Endometrial microvascular endothelial cells (primary cell): ENCODE data around the gene EME1. TPM values are rescaled to one million over a fixed set of nuclear protein-coding genes. Genes with fewer than 3 reads are reported as not detected.
"Not testable (repeated sequence)": the region's sequence is repeated elsewhere in the genome, so short reads cannot be mapped to it uniquely, and the experiment has no call there.

Experiments
- in situ Hi-C: cut with HindIII; loops from 2 replicates; pipeline ENCODE4 v1.10.0; 2017; ENCODE audit warnings: low sequenced_read_pairs, low pct_unique_long_range_greater_than_20kb; ENCODE audit errors: inconsistent ontology term
- total RNA-seq: library from RNA; depleted of rRNA; stranded (reverse); fragments of >200 nt; gene quantifications from one replicate; pipeline ENCODE4 v1.2.3, GENCODE V29; 2015; ENCODE audit errors: inconsistent ontology term

Gene EME1
- total RNA-seq, 1 donor from 2014 or later, result 3.1 TPM

DNA sequence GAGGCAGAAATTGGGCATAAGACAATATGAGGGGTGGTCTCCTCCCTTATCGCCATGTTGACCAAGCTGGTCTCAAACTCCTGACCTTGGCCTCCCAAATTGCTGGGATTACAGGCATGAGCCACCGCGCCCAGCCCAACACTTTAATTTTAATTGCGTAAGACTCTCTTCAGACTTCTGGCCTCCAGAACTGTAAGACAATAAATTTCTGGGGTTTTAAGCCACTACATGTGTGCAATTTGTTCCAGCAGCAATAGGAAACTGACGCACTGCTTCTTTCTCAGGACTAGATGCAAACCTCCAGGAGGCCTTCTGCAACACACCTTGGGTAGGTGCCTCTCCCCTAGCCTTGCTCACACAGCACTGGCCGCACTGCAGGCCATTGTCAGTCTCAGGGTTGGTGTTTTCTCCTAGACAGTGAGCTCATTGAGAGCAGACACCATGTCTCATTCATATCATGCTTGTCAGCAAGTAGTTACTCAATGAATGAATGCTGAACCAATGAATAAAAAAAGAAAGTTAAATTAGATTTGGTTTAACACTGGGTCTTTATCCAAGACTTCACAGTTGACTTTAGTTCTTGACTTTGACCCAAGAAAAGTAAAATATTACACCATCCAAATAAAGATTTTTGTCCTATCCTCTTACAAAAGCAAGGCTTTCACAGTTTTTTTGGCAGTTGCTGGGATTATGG lies 47.5 kb downstream of the EME1 start:
- in situ Hi-C loops, result no loop called here

DNA sequence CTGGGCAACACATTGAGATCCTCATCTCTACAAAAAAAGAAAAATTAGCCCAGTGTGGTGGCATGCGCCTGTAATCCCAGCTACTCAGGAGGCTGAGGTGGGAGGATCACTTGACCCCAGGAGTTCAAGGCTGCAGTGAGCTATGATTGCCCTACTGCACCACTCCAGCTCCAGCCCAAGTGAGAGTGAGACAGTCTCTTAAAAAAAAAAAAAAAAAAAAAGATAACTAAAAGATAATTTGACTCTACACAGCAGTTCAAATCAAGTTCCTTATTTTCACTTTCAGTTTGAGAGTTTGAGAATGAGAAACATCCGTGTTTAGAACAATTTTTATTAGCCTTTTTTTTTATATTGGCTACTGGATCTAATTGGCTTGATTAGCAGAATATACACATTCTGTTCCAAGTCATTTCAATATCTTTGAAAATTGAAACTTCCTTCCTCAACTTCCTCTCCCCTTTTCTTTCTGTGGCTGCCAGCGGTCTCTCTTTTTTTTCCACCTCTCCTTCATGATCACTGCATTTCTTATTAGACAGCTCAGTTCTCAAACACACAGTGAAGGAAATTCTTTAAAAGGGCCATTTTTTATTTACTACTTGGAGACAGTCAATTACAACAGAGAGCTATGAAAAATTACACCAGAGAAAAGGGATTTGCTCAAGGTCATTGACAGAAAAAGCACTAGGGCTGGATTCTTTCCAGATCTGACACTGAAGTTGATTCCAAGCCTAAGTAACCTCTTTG lies 48.5 kb downstream of the EME1 start:
- in situ Hi-C loops, result no loop called here

DNA sequence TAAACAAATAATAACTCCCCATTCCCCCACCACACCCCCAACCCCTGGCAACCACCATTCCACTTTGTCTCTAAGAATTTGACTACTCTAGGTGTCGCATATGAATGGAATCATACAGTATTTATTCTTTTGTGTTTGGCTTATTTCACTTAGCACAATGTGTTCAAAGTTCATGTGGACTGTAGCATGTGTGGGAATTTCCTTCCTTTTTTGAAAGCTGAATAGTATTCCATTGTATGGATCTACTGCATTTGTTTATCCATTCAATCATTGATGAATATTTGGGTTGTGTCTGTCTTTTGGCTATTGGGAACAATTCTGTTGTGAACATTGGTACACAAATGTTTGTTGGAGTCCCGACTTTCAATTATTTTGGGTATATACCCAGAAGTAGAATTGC lies 49.7 kb downstream of the EME1 start:
- in situ Hi-C loops, result no loop called here

DNA sequence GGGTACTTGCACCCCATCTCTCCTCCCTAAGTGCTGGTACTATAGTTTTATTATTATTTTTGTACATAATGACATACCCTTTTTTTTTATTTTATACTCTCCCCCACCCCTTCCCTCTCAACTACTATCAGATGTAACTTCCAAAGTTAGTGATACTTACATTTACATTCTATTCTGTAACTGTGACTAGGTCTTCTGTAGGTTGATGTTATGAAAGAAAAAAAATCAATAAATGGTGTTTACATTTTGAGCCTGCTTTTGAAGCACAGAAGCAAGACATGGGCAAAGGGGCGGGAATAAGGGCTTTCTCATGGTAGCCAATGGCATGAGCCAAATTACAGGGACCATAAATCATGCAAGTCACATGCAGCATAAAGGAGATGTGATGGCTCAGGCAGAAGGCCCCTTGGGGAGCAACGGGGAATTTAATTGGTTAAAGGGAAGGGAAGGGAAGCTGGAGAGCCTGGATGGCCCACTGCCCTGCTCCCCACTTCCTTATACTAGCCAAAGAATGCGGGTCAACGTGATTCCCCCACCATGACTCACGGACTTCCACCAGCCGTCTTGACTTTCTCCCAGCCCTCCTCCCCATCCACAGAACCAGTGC lies 50.6 kb downstream of the EME1 start:
- in situ Hi-C loops, result no loop called here

DNA sequence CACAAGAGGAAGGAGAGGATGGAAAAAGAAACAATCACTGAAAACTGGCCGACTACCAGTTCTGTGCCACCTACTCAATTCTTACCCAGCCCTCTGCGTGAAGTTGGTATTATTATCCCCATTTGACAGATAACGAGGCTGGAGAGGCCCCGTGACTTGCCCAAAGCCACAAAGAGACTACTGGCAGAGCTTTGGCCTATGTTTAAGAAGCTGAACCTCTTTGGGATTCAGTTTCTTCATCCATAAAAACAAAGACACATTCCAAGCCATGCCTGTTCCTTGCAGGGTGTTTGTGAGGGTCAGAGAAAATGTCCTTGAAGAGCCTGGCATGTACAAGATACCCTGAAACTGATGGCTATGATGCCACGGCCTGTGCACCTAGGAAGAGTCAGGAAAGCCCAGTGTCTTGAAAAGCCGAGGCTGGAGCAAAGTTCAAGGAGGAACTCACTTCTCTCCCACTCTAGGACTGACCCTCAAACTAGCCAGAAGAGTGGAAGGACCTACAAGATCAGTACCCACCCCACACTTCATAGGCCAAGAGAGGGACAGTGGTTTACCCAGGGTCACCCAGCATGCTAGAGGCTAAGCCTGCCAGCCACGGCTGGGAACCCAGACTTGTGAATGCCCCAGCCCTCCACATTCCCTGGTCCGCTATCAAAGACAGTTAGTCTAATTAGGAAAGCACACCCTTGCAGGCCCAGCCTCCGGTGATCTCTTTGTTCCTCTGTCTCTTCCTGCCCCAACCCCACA lies 51.4 kb downstream of the EME1 start:
- in situ Hi-C loops, result no loop called here

DNA sequence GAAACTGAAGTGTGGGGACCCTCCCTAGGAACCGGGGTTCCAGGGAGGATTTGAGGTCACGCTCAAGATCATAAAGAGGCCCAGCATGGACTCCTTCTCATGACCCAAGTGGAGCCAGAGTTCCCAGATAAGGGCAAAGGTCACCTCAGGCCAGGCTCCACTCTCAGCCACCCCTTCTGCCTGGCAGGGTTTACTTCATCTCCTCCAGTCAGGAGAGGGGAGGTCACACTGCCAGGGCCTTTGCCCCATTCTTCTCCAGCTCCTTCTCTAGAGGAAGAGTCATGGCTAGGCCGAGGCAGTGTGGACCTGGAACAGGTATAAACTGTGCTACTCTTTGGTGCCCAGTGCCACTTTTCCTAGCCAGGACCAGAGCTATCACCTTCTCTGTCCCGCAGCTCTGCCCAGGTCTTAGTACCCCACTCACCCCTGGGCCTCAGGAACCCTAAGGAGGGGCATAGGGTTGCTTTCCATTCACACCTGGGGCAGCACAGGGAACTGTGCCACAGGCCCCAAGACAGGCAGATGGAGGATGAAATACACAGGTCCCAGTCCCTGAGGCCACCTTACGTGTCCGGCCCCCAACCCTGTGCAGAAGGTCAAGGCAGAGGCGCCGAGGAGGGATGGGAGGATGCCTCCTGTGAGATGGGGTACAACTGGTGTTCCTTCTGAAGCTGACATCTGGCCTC lies 52.1 kb downstream of the EME1 start:
- in situ Hi-C loops, result no loop called here

DNA sequence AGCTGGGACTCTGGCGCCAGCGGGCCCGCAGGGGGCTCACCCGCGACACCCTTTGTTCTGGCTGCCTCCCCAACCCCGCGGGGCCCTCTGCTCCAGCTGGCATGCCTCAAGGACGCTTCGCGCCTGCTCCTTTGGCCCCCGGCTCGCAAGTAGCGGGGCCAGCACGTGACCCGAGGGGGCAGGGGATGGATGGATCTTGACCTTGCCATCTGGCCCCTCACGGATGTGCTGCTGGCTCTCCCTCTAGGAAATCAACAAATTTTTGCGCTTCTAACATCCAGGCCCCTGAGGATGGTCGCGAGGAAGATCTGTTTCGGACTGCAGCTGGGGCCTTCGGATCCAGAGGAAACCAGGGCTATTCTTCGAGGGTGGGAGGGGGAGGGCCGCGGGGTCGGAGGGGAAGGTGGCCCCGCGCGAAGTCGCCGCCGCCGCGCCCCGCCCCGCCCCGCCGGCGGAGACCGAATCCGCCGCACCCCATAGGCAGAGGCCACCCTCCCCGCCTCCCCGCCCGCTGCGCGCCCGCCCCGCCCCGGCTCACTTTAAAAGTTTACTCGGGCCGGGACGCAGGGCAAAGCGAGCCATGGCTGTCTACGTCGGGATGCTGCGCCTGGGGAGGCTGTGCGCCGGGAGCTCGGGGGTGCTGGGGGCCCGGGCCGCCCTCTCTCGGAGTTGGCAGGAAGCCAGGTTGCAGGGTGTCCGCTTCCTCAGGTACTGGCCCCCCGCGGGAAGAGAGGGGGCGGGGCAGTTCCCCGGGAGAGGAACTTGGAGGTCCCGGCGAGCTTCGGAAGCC lies 52.8 kb downstream of the EME1 start, which contains the start of gene ACSF2:
ACSF2 (plus strand) TSS at position 537 of the 790 bp plus-strand sequence; CDS start at position 581, 44 bp downstream.
- in situ Hi-C loops, result no loop called here

DNA sequence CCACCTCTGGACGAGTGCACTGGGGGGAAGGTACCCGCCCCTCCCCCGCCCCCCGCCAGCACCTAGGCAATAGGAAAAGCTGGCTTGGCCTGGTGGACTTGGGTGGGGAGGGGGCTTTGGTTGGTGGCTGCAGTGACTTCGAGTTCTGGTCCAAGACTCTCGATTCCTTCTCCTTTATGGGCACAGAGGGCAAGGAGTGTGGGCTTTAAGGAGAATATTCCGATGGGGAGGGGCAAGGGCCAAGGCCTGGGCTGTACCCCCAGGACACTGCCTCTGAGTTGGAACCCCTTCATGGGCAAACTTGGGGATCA lies 53.4 kb downstream of the EME1 start:
- in situ Hi-C loops, result no loop called here

DNA sequence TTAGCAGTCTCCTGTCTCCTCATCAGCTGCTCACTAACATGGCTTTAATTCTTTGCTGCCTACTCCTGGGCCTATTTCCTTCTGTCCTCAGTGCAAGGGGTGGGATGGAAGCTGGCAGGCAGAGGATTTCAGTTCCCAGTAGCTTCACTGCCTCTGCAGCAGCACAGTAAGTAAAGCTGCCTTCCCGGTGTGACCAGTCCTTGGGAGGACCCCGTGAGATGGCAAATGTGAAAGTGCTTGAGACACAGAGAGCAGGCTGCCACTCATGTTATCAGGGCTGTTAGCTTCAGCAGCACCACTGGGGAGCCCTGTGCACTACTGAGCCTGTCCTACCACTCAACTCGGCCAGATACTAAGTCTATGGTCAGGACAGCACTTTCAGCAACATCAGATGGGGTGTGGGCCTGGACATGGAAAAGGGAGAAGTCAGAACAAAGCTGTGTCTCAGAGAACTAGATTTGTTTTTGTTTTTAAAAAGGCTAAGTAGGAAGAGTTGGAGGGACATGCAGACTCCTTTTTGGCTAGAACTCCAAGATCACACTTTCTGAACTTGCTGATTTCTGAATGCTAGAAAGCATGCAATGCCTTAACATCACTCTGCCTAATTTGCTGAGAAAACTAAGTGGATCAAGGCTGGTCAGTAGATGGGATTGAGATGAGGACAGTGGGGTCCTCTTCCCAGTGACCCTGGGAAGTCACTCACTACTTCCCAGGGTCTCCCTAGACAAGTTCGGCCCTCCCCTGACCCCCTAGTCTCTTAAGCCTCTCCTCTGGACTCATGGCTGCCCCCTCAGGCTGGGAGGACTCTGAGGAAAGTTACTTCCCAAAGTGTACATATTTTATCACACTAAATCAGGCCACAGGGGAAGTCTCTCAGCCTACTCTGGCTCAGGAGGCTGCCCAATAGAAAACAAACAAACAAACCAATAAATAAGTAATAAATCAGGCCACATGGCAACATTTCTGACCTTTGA lies 54.1 kb downstream of the EME1 start:
- in situ Hi-C loops, result no loop called here

DNA sequence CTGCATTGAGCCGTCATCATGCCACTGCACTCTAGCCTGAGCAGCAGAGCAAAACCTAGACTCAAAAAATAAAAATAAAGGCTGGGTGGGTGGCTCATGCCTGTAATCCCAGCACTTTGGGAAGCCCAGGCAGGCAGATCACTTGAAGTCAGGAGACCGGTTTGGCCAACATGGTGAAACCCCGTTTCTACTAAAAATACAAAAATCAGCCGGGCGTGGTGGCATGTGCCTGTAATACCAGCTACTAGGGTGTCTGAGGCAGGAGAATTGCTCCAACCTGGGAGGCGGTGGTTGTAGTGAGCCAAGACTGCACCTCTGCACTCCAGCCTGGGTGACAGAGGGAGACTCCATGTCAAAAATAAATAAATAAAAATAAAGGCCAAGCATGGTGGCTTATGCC lies 55.1 kb downstream of the EME1 start:
- in situ Hi-C loops, result not testable (repeated sequence)

DNA sequence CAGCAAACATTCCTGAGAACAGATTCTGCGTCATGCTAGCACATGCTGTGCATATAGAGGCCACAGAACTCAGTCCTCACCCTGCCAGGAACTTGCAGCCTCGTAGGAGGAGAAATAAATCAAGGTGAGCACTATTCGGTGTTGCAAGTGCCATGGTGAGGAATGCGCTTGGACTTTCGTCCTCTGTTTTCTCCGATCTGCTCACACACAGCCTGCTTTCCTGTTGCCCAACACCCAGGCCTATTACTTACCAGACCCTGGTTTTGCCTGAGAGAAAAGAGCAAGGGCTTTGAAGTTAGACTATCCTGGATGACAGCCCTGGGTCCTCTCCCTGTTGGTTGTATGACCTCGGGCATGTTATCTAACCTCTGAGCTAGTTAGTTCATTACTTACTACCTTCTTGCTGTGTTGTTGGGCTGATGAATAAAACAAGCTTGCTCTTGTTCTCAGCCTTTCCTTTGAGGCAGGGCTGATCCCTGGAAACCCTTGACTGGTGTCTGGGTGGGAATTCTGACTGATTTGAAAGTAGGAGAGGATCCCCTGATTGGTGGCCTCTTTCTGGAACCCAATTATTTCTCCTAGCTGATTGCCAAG lies 55.9 kb downstream of the EME1 start:
- in situ Hi-C loops, result no loop called here

DNA sequence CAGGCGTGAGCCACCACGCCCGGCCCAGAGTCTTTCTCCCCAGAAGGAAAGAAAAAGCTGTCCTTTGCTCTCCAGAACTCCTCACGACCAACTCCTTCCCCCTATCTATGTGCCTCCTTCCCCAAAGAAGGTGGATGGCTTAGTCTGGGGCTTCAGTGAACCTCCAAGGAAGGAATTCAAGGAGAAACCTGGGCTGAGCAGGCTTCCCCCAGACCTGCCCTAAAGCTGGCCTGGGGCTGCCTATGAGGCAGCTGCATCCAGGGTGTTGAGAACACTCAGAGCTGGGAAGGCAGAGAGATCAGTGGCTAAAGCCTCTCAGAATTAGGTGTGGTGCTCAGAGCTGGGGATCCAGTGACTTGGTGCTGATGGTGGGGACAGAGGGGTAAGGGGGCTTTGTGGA lies 56.8 kb downstream of the EME1 start:
- in situ Hi-C loops, result no loop called here

Other genes starting within 250 kb of the EME1 start
- gene SAMD14, start 243.1 kb upstream of the EME1 start, total RNA-seq, result 1.5 TPM
- gene PPP1R9B, start 222.6 kb upstream of the EME1 start, total RNA-seq, result 28.3 TPM
- not detected for gene SGCA, start 207.2 kb upstream of the EME1 start, total RNA-seq
- gene COL1A1, start 171.6 kb upstream of the EME1 start, total RNA-seq, result 95.4 TPM
- gene TMEM92, start 98.8 kb upstream of the EME1 start, total RNA-seq, result not detected
- gene XYLT2, start 27.1 kb upstream of the EME1 start, total RNA-seq, result 51.2 TPM
- gene MRPL27, start within 50 bp of the EME1 start, total RNA-seq, result 132 TPM
- gene LRRC59, start 24.3 kb downstream of the EME1 start, total RNA-seq, result 276 TPM
- 25.8 TPM for gene ACSF2, start 53.0 kb downstream of the EME1 start, total RNA-seq
- not detected for gene CHAD, start 95.7 kb downstream of the EME1 start, total RNA-seq
- gene RSAD1, start 105.6 kb downstream of the EME1 start, total RNA-seq, result 33.2 TPM
- 5.5 TPM for gene MYCBPAP, start 135.2 kb downstream of the EME1 start, total RNA-seq
- gene EPN3, start 159.5 kb downstream of the EME1 start, total RNA-seq, result not detected
- 90.3 TPM for gene SPATA20, start 173.9 kb downstream of the EME1 start, total RNA-seq
- gene CACNA1G, start 187.5 kb downstream of the EME1 start, total RNA-seq, result not detected